ENCODE data around the gene GDNF.
"Not testable (repeated sequence)": the region's sequence is repeated elsewhere in the genome, so short reads cannot be mapped to it uniquely, and the experiment has no call there.

The GDNF gene

DNA sequence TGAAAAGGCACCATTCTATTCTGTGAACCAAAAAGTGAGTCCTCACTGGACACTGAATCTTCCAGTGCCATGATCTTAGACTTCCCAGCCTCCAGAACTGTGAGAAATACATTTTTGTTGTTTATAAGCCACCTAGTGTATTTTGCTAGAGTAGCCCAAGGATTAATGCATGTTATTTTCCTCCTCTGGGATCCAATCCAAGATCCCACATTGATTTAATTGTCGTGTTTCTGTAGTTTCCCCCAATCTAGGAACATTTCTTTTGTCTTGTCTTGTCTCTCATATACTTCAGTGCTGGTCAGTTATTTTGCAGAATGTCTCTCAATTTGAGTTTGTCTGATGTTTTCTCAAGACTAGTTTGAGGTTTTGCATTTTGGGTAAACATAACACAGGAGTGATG is 36.4 kb downstream of the GDNF start:
- DNase-seq (ENCODE audit: low read depth) = peak; percentile 17
- H3K4me3 ChIP-seq (ENCODE audit: low read length) = no peak overlapping the region
- TF ChIP-seq, protein P1, sequence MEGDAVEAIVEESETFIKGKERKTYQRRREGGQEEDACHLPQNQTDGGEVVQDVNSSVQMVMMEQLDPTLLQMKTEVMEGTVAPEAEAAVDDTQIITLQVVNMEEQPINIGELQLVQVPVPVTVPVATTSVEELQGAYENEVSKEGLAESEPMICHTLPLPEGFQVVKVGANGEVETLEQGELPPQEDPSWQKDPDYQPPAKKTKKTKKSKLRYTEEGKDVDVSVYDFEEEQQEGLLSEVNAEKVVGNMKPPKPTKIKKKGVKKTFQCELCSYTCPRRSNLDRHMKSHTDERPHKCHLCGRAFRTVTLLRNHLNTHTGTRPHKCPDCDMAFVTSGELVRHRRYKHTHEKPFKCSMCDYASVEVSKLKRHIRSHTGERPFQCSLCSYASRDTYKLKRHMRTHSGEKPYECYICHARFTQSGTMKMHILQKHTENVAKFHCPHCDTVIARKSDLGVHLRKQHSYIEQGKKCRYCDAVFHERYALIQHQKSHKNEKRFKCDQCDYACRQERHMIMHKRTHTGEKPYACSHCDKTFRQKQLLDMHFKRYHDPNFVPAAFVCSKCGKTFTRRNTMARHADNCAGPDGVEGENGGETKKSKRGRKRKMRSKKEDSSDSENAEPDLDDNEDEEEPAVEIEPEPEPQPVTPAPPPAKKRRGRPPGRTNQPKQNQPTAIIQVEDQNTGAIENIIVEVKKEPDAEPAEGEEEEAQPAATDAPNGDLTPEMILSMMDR (conservative IDR thresholded peaks at IDR 0.05; ENCODE audit: low read length) = no peak

DNA sequence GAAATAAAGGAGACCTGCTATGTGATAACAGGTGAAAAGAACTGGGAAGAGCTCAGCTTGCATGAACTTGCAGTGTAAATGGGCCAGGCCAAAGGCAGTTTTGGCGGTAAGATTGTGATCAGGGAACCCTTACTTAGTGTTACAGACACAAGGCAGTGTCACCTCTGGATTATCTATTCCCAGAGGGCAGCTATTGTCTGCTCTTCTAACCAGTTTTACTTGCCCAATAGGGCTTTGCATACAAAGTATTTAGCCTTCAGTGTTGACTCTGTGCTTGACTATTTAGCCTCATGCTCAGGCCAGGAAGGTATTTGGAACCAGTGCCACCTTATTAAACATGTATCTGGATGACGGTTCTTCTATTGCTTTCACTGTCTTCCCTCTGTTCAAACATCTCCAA is 38.3 kb downstream of the GDNF start:
- TF ChIP-seq, protein P1 (conservative IDR thresholded peaks at IDR 0.05; ENCODE audit: low read length) = no peak
- no peak overlapping the region for H3K4me3 ChIP-seq (ENCODE audit: low read length)
- no peak for DNase-seq (ENCODE audit: low read depth)

DNA sequence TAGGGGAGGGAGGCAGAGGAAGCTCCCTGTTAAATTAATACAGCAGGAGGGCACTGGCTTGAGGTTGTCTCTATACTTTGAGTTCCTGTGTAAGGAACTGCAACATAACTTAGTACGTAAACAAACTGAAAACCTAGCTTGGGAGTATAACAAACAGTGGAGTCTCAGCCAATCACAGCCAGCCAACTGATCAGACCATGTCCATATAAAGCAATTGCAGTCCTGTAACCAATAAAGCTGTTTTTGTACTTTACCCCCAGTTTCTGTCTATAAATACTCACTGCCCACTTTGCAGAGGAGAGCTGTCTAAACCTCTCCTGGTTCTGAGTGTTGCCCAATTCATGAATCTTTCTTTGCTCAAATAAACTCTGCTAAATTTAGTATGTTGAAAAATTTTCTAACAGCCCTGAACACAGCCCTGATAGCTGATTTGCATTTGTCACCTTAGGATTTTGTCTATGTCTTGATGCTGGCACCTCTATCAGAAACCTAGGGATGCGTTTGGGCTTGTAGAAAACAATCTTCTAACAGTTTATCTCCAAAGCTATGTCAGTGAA is 39.9 kb downstream of the GDNF start:
- no peak overlapping the region for H3K4me3 ChIP-seq (ENCODE audit: low read length)
- DNase-seq (ENCODE audit: low read depth) = no peak
- TF ChIP-seq, protein P1 (conservative IDR thresholded peaks at IDR 0.05; ENCODE audit: low read length) = no peak

DNA sequence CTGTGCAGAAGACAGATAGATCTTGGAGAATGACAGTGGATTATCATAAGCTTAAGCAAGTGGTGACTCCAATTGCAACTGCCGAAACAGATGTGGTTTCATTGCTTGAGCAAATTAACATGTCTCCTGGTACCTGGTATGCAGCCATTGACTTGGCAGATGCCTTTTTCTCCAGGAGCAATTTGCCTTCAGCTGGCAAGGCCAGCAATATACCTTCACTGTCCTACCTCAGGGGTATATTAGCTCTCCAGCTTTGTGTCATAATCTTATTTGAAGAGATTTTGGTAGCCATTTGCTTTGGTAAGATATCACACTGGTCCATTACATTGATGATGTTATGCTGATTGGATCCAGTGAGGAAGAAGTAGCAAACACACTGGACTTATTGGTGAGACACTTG is 43.4 kb downstream of the GDNF start:
- H3K4me3 ChIP-seq (ENCODE audit: low read length); DNase-seq (ENCODE audit: low read depth): not testable (repeated sequence)

DNA sequence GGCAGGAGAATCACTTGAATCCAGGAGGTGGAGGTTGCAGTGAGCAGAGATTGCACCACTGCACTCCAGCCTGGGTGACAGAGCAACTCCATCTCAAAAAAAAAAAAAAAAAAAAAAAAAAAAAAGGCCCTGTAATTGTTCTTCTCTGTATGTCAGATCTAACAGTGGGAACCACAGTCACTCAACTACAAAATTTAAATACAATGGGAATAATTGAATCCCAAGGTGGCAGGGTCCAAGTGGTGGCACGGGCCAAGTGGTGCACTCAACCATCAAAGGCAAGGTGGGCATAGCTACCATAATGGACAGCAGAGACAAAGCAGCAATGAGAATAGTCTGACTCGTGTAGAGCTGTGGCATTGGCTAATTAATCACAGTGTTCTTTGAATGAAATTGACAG is 44.5 kb downstream of the GDNF start:
- H3K4me3 ChIP-seq (ENCODE audit: low read length); DNase-seq (ENCODE audit: low read depth): not testable (repeated sequence)

DNA sequence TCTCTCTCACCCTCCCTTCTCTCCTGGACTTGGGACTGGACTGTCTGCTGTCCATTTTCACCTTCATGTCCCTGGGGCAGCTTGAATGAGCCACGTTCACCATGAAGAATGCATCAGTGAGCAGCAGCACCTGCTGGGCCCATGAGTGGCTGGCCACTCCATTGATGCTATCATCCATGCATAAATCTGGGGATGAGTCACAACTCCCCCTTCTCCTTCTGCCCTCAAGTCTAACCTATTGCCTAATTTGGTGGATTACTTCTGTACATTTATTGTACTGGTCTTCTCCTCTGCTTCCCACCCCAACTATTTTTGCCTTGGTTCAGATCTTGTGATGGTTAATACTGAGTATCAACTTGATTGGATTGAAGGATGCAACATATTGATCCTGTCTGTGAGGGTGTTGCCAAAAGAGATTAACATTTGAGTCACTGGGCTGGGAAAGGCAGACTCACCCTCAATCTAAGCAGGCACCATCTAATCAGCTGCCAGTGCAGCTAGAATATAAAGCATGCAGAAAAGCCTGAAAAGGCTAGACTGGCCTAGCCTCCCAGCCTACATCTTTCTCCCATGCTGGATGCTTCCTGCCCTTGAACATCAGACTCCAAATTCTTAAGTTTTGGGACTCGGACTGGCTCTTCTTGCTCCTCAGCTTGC is 46.7 kb downstream of the GDNF start:
- peak; percentile 90 for DNase-seq (ENCODE audit: low read depth)
- TF ChIP-seq, protein P1 (conservative IDR thresholded peaks at IDR 0.05; ENCODE audit: low read length) = peak; percentile 25; the same call in 1 of the 2 replicates
- H3K4me3 ChIP-seq (ENCODE audit: low read length) = no peak overlapping the region

DNA sequence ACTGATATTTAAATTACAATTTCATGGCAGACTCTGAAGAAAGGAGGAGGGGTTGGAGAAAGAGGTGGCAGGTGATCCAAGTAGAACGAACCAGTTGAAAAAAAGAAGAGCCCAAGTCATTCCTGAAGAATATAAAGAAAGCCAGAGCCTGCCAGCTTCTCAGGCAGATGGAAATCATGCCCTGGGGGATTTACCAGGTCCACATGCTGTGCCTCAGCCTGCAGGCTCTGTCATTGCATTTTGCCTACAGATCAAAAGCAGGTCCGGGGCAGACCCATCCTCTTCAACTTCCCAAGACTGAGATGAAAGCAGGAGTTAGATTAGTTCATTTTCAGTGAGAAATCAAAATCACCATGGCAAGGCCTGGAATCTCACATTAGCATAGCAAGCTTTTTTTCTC is 48.5 kb downstream of the GDNF start:
- H3K4me3 ChIP-seq (ENCODE audit: low read length) = no peak overlapping the region
- no peak for DNase-seq (ENCODE audit: low read depth)
- TF ChIP-seq, protein P1 (conservative IDR thresholded peaks at IDR 0.05; ENCODE audit: low read length) = no peak

DNA sequence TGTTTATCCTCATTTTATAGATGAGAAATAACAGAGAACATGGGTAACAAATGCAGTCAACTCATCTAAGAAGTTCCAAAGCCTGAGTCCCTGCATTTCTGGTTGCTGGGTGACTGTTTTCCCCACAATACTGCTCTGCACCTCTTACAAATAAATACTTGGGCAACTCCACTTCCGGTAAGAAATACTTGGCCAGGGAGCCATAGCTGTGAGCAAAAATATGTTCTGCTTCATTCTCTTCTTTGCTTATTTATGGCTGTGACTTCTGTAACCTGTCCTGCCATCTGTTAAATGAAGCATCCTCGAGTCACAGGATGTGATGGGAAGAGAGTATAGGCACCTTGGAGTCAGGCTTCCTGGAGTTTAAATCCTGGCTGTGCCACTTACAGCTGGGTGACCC is 49.9 kb downstream of the GDNF start:
- TF ChIP-seq, protein P1 (conservative IDR thresholded peaks at IDR 0.05; ENCODE audit: low read length) = no peak
- H3K4me3 ChIP-seq (ENCODE audit: low read length) = no peak overlapping the region
- peak; percentile 95 for DNase-seq (ENCODE audit: low read depth)

Data from AG10803 (cell line).